COR-L47 (cell line): Measurements from ENCODE around the gene SLC13A5.
"Not testable (repeated sequence)": the region's sequence is repeated elsewhere in the genome, so short reads cannot be mapped to it uniquely, and the experiment has no call there.

Experiments
- DNase-seq: peaks from one replicate; lab custom pipeline; 2025; lab: John Stamatoyannopoulos, UW

SLC13A5 gene

DNA sequence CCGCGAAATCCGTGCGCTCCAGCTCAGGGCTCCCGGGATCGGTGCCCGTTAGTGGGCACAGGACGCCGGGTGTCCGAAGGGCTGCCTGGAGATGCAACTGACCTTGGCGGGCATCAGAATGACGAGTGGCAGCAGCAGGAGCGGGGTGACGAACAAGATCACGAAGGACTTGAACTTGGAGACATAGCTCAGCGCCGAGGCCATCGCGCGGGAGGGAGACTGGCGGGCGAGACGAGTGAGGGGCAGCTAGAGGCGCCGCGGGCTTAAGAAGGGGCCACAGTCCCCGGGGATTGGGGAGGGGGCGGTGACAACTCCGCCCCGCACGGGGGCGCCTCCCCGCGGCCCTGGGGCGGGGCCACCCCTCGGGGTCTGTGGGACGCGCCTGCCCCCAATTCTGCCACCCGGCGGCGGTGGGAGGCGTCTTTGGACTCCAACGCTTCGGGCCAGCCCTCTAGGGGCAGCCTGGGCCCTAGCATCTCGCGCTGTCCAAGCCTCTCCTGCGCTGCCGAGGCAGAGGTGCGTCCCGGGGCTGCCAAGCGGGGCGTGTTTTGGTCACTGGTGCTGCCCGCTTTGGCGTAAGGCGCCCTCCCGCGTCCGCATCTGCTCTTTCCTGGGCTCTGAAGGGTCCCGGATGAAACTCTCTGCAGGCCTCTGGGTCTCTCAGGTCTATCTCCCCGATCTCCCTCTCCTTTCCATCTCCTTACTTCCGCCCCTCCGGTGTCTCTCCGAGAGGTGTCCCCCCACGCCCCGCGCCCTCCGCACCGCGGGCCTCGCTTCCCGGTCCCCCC, at the start of gene SLC13A5:
SLC13A5 (minus strand) TSS at position 240 of the 788 bp plus-strand sequence; CDS start at position 204, 36 bp downstream.
- DNase-seq: no peak

DNA sequence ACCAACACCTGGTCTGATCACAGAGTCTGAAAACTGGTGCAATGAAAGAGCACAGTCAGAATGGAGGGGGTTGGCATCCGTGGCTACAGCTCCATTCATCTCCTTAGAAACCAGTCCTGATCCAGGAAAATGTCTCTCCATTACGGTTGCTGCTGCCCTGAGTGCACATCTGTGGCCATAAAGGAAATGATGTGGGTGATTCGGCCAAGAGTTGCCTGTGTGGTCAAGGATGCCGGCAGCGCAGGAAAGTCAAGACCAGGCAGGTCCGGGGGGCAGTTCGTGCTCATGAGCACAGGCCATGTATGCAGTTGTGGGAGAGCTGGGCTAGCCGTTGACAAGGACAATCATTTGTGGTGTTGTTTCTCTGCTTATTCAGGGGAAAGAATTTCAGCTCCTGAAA, 48.6 kb upstream of the SLC13A5 start:
- DNase-seq: no peak

DNA sequence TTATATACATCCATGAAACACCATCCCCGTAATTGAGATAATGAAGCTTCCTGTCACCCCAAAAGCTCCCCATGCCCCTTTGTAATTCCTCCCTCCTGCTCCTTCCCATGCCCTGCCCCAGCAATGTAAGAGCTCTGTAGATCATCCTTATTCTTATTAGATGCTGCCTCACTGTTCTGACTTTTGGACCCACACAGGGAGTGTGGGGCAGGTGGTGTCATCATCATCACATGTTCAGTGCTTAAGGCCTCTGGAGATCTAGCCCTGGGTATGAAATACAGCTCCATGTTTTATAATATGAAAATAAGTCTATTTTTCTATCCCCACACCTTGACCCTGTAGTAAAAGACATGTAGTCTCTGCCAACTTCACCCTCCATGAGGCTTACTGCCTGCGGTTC, 44.6 kb upstream of the SLC13A5 start:
- no peak for DNase-seq

DNA sequence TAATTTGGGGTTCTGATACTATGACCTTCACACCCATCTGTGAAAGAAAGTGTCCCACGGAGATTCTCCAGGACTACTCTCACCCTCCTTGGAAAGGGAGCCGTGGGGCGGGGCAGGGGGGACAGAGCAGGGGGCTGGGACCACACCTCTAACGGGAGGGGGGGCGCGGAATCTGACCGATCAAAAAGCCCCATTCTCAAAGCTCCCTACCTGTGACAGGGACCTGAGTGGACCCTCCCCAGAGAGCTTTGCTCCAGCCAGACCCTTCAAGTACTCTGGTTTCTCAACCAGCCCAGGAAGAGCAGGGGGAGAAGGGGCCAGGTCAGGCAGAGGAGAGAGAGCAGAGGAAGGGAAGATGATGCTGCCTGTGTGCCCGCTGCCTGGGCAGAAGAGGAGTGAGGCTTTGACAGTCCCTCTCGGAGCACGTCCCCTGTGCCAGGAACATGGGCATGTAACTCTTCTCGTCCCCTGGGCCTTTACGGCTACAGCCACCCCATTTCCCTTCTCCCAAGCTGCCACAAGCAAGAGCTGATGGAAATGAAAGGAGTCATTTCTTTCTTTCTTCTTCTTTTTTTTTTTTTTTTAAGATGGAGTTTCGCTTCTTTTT, 43.4 kb upstream of the SLC13A5 start:
- DNase-seq: no peak

DNA sequence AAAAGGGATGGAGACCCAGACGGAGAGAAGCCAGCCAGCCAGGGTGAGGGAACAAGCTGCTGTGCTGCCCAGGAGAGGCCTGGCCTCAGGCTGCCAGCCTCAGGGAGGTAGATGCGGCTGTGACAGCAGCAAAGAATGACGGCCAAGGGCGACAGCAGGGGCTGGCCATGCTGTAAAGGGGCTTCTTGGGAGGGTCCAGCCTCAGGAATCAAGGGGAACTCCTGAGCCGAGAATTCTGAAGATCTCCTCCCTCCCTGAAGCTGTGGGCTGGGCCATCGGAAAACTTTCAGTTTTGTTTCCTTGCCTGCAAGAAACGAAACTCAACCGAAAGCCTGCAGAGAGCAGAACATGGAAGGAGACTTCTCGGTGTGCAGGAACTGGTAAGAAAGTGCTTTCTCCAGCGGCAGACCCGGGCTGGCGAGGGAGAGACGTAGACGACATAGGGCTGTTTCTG, 42.6 kb upstream of the SLC13A5 start, which contains the start of gene XAF1:
XAF1 (plus strand) TSS at position 316 of the 454 bp plus-strand sequence; CDS start at position 349, 33 bp downstream.
- no peak for DNase-seq

DNA sequence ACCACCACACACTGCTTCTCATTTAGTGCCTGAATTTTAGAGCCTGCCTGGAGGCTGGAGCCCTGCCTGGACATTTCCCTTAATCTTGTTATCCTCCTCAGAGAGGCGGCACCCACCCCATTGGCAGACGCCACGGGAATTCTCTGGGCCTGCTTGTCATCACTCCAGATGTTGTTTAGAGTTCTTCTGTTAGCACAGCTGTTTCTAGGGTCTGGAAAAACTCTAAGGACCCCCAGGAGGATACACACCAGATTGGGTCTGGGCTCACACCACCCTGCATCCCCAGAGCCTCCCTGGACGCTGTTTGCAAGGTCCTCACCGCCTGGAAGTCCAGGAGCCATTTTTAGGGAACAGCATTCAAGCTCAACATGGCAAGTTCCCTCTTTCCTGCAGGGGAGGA, 42.1 kb upstream of the SLC13A5 start:
- no peak for DNase-seq

DNA sequence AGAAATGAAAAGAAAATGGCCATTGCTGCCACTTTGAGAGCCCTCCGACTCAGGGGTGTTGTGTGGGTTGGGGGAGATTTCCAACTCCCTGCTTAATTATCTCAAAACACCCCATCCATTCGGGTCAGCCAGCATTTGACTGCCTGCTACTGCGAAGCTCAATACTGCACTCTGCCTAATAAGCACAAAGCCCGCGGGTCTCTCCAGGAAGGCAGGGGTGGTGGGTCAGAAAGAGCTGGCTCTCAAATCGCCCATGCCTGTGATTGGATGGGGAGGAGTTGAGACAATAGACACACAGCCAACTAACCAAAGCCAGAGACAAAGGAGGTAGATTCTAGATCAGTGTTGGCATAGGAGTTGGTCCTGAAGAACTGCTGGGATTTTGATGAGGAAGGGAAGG, 40.4 kb upstream of the SLC13A5 start:
- no peak for DNase-seq

DNA sequence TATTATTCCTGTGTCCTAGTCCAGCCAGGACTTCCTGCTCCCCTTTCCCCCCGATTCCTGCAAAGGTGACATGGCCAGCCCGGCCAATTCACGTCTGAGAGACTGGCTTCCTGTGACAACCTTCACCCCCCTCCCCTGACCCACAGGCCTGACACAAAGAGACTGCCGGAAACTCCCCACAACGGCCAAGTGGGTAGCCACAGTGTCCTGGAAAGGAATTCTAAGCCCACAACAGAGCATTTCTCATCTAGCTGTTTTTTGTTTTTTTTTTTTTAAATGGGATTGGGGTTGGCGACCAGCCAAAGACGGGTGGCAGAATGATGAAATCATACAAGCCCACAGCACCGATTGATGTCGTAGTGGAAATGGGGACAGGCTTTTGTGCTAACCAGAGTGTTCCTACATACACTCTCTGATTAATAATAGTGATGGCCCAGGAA, 39.9 kb upstream of the SLC13A5 start:
- no peak for DNase-seq

DNA sequence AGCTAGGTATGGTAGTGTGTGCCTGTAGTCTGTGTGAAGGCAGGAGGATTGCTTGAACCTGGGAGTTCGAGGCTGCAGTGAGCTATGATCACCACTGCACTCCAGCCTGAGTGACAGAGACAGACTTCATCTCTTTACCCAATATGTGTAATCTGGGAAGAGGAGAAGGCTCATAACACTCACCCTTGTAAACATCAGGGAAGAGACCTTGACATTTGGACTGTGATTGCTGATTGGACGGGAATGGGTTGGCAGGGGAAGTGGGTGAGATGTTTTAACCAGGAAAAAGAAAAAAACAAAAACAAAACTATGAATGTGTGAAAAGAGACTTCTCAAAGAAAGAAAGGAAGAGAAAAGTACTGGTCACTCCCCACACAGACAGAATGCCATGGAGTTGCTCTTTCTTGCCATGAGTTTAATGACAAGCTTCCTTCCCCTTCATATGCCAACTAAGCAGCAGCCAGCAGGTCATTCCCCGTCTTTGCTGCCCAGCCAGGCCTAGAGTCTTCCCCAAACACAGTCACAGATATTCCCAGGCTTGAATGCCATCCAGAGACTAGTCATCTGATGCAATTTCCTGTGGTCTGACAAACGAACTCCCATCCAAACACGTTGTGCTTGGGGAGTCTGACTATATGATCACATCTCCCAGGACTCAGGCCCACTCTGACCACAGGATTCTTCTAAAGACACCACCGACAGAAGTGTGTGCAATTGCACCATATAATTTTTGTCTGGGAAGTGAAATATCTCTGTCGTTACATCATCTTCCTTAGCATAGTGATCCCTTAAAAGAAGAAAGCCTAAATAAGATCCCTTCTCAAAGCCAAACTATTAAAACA, 39.1 kb upstream of the SLC13A5 start:
- DNase-seq: no peak

DNA sequence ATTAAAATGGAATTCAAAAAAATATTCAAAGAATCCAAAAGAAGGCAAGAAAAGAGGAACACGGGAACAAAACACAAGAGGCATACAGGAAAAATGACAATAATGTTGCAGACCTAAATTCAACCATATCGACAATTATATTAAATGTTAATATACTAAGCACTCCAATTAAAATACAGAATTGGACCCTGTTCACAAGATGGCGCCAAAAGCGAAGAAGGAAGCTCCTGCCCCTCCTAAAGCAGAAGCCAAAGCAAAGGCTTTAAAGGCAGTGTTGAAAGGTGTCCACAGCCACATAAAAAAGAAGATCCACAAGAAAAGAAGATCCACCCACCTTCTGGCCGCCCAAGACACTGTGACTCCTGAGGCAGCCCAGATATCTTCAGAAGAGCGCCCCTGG, 36.4 kb upstream of the SLC13A5 start:
- no peak for DNase-seq

DNA sequence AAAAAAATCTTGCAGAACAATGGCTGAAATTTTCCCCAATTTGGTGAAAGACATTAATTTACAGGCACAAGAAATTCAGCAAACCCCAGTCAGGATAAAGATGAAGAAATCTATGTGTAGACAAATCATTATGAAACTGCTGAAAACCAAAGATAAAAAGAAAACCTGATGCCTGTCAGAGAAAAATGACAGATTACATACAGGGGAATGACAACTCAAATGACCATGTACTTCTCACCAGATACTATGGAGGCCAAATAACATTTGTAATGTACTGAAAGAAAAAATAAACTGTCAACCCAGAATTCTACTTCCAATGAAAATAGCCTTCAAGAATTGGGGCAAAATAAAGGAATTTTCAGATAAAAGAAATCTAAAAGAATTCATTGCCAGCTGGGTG, 35.4 kb upstream of the SLC13A5 start:
- DNase-seq: no peak

DNA sequence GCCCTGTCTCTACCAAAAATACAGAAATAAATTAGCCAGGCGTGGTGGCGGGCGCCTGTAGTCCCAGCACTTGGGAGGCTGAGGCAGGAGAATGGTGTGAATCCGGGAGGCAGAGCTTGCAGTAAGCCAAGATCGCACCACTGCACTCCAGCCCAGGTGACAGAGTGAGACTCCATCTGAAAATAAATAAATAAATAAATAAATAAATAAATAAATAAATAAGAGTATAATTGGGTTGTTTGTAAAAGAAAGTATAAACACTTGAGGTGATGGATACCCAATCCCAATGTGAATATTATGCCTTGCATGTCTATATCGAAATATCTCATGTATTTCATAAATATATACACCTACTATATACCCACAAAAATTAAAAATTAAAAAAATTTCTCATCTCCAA, 33.5 kb upstream of the SLC13A5 start:
- not testable (repeated sequence) for DNase-seq

DNA sequence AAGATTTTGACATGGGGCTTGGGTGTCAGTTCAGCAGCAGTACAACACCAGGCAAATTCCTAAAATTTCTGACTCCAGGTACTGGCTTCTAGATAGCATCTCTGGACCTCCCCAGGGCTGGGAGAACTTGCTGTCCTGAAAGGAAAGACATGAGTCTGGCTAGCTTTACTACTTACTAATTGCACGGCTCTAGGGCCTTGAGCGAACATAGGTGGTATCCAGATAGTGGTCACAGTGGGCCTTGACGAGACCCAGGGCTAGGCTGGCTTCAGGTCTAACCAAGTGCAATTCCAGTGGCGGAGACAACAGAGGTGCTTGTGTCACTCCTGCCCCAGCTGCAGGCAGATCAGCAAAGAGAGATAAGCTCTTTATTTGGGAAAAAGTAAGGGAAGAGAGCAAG, 16.4 kb upstream of the SLC13A5 start:
- no peak for DNase-seq

DNA sequence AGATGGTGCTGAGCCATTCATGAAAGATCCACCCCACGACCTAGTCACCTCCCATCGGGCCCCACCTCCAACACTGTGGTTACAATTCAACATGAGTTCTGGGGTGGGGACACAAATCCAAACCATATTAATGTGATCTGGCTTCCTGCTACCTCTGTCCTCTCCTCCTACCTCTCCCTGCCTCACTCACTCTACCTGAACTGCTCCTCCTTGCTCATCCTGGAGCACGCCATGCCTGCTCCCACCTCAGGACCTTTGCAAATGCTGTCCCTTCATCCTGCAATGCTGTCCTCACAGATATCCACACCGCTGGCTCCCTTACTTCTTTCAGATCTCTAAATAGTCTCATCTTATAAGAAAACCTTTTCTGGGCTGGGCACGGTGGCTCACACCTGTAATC, 10.8 kb upstream of the SLC13A5 start:
- DNase-seq: no peak

DNA sequence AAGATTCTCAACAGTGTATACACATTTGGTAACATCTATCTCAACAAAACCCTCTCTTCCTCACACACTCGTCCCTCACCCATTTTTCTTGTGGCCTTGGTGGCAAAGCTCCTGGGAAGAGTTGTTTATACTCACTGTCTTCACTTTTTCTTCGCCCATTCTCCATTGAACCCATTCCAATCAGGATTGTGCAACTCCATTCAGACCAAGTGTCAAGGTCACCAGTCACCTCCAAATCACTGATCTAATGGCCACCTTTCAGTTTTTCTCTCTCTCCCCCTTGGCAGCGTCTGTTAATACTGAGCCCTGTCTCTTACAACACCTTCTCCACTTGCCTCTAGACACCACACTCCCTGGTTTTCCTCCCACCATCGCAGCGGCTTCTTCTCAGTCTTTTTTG, 8.6 kb upstream of the SLC13A5 start:
- no peak for DNase-seq

DNA sequence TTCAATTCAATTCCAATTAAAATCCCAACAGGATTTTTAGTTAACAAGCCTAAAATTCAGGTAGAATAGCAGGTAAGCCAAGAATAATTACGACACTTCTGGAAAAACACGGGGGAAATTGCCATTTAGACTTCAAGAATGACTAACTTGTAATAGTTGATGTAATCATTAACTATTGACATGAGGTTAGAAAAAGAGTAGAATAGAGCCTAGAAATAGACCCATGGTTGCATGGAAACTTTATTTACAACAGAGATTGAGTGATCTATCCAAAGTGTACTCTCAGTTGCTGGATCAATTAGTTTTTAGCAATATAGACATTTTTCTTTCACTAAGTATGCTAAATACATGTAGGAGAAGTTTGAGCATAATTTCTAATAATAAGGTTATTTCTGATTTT, 3.6 kb upstream of the SLC13A5 start:
- no peak for DNase-seq

DNA sequence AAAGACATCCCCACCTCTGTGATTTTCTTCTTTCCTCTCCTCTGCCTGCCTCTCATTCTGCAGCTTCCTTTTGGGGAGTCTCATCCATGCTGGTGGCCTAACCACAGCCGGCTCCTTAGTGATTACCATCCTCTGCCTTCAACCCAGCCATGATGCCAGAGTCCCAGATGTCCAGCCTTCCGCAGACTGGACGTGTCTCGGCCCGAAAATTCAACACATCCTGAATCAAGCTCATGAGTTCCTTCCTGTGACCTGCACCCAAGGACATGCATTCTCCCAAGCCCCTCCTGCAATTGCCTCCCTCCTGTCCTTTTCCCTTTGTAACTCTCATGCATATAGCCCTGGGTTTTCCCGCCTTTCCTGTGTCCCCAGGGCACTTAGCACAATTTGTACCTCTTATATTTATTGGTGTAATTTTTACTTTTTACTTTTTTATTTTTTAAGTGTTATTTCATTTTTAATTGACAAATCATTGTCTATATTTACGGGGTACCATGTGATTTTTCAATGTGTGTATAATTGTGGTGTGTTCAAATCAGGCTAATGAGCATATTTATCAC, 1.2 kb upstream of the SLC13A5 start:
- no peak for DNase-seq

DNA sequence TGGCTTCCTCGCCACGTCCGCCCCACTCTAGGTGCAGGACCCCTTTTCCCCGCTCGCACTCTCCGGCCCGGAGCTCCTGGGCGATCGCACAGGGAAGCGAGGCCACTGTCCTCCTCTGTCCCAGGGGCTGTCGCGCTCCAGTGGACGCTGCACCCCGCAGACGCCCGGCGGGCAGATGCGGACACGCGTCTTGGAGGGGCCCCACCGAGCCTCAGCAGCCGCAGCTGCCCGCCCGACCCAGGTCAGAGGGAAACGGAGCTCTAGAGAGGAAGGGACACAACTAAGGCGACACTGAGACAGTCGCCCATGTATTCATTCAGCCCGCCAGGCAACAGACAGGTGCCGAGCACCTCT, 726 bp upstream of the SLC13A5 start:
- no peak for DNase-seq

DNA sequence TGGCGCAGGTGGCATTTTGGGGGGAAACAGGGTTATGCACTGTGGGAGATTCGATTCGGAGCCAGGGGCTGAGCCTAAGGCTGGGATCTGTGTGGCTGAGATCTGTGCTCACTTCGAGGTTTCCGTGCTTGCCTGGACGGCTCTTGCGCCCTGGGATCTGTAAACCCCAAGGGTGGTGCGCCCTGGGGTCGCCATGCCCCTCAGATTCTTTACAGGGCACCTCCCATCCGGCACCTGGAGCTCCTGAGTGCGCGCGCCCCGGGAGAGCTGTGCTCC, 377 bp downstream of the SLC13A5 start:
- no peak for DNase-seq

DNA sequence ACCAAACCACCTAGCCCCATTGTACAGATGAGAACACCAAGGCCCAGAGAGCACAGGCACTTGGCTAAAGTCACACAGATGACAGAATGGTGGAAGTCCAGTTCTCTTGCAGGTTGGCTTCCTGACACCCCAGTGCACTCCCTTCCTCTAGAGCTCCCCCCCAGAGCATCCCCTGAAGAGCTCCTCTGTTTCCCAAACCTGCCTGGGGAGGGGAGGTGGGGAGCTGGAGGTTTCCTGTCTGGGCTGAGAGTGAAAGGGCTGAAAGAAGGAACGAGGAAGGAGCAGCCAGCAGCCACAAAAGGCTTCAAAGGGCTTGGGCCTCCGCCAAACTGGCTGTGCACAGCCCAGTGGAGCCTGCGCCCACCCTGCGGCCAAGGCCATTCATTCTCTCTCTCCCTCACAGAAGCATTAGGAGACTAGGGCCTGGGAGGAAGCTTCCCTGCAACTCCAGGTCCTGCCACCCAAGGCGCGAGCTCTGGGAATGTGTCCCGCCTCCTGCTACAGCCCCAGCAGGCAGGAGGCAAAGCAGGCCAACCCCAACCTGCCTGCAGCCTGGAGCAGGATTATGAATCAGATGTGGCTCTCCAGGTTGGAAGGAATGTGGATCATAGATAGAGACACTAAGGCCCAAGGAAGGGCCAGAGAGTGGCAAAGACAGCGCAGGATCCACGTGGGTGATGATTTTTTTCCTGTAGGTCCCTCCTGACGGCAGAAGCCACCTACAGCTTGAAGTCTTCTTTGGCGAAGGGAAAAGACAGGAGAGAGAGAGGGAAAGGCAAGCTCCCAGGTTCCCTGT, 913 bp downstream of the SLC13A5 start:
- DNase-seq: no peak

DNA sequence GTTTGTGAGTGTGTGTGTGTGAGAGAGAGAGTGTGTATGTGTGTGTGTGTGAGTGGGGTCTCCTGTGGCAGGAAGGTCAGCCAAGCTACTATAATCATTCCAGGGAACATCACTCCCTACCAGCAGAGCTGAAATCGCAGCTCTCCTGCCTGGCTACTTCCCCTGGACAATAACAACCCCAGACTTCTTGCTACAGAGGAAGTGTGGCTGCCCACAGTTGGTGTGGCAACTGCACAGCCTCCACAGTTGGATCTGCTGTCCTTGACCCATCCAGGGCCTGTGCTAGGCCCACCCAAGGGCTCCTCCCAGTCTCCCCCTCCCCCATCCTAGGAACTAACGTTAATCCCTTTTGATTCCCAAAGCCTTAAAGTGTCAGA, 1.5 kb downstream of the SLC13A5 start:
- DNase-seq: no peak
